ENCODE measurements around the gene HOMER3. TPM values are rescaled to one million over a fixed set of nuclear protein-coding genes. Genes with fewer than 3 reads are reported as not detected.
A peak's percentile ranks its signal among the peaks of the same experiment; 100 is the strongest.
"Not testable (repeated sequence)": the region's sequence is repeated elsewhere in the genome, so short reads cannot be mapped to it uniquely, and the experiment has no call there.

HOMER3 gene
- total RNA-seq, 1 experiment from 2014 or later: 145 TPM

DNA sequence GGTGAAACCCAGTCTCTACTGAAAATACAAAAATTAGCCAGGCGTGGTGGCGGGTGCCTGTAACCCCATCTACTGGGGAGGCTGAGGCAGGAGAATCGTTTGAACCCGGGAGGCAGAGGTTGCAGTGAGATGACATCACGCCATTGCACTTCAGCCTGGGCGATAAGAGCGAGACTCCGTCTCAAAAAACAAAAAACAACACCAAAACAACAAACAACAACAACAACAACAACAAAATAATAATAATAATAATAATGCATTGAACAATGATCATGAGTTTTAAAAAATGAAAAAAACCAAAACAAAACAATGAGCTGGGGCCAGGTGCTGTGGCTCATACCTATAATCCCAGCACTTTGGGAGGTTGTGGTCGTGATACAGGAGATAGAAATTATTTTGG lies 23.1 kb upstream of the HOMER3 start:
- Histone ChIP-seq H3K4me3 (no peak overlapping the region), H3K36me3 (no peaks in the 10 kb centered on the region), H3K27me3 (no peaks in the 10 kb centered on the region; the same call in none of the 2 replicates), H3K9me3 (no peaks in the 10 kb centered on the region)
- no peak for DNase-seq

DNA sequence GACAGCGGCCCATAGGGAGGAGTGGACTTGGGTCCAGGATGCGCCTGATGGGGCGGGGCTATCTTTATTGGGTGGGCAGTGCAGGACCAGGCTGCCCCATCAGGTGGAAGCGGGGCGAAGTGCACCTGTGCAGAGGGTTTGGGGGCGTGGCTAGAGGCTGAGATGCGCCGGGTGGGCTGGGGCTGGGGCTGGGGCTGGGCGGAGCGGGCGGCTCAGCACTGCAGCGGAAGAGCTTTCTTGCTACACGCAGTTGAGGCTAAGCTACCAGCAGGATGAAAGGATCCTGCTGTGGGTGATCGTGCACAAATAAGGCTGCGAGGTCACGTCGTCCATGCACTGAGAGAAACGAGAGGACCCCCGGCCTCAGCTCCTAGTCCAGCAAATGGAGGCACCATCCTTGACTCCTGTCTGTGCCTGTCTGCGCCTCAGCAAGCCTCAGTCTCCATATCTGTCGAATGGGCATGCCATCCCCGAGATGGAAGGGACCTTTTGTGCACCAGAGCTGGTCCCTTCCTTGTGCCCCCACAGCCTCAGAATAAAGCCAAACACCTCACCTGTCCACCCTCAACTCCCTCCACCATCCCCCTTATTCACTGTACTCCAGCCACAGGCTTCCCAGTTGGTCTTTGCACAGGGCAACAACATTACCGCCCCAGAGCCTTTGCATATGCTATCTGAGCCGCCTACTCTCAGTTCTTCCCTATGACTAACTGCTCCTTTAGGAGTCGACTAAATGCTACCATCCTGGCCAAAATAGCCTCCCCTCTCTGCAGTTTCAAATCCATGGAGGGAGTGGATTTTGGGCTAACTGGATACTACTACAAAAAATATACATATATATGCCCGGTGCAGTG lies 21.0 kb upstream of the HOMER3 start:
- Histone ChIP-seq H3K27me3 (no peaks in the 10 kb centered on the region; the same call in none of the 2 replicates), H3K36me3 (no peaks in the 10 kb centered on the region), H3K9me3 (no peaks in the 10 kb centered on the region), H3K4me3 (no peak overlapping the region)
- no peak for DNase-seq

DNA sequence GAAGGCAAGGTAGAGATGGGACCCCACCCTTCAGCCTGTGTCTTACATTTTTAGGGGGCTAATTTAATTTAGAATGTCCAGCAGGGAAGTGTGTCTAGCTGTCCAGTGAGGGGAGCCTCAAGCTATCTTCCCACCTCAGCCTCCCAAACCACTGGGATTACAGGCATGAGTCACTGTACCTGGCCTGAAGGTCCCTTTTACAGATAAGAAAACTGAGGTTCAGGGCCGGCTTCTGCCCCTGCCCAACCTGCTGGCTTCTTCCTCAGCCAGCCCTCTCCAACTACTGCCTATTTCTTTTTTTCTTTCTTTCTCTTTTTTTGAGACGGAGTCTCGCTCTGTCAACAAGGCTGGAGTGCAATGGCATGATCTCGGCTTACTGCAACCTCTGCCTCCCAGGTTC lies 19.4 kb upstream of the HOMER3 start:
- Histone ChIP-seq H3K4me3 (no peak overlapping the region), H3K36me3 (no peaks in the 10 kb centered on the region), H3K27me3 (no peaks in the 10 kb centered on the region; the same call in none of the 2 replicates), H3K9me3 (no peaks in the 10 kb centered on the region)
- DNase-seq: no peak

DNA sequence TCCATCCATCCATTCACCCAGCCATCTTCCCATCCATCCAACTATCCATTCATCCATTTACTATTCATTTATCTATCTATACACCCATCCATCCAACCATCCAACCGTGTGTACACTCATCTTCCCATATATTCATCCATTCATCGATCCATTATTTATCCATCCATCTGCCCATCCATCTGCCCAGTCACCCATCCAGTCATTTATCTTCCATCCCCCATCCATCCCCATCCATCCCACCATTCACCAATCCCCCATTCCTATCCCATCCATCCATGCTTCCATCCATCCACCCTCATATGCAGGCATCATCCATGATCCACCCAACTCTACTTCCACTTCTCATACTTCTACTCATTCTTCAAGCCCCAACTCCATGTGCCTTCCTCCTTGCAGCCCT lies 14.0 kb upstream of the HOMER3 start:
- H3K27me3 ChIP-seq: no peaks in the 10 kb centered on the region; the same call in 1 of the 2 replicates
- no peak overlapping the region for H3K4me3 ChIP-seq
- no peak for DNase-seq
- no peaks in the 10 kb centered on the region for H3K9me3 ChIP-seq
- no peaks in the 10 kb centered on the region for H3K36me3 ChIP-seq

DNA sequence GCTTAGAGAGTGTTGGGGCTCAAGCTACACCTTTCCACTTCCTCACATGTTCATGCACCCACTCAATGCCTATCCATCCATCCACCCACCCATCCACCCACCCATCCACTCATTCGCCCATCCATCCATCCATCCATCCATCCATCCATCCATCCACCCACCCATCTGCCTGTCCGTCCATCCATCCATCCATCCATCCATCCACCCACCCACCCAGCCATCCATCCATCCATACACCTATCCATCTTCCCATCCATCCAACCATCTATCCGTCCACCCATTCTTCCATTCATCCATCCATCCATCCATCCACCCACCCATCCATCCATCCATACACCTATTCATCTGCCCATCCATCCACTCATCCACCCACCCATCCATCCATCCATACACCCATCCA lies 13.1 kb upstream of the HOMER3 start:
- no peaks in the 10 kb centered on the region for H3K9me3 ChIP-seq
- no peaks in the 10 kb centered on the region for H3K36me3 ChIP-seq
- no peaks in the 10 kb centered on the region; the same call in 1 of the 2 replicates for H3K27me3 ChIP-seq
- H3K4me3 ChIP-seq: no peak overlapping the region
- no peak for DNase-seq

DNA sequence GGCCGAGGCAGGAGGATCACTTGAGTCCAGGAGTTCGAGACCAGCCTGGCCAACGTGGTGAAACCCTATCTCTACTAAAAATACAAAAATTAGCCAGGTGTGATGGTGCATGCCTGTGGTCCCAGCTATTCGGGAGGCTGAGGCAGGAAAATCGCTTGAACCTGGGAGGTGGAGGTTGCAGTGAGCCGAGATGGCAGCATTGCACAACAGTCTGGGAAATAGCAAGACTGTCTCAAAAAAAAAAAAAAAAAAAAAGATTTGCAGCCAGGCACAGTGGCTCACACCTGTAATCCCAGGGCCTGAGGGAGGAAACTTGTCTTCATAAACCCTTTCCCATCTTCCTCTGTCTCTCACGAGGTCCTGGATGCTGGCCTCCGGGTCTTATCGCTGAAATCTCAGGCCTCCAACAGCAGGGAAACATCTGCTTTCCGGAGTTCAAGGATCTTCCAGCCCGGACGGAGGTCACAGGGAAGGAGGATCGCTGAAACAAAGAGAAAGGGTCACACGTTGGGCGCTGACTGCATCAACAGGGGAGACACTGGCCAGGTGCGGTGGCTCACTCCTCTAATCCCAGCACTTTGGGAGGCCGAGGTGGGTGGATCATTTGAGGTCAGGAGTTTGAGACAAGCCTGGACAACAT lies 11.5 kb upstream of the HOMER3 start:
- H3K27me3 ChIP-seq, H3K4me3 ChIP-seq, DNase-seq, H3K36me3 ChIP-seq, H3K9me3 ChIP-seq: not testable (repeated sequence)

DNA sequence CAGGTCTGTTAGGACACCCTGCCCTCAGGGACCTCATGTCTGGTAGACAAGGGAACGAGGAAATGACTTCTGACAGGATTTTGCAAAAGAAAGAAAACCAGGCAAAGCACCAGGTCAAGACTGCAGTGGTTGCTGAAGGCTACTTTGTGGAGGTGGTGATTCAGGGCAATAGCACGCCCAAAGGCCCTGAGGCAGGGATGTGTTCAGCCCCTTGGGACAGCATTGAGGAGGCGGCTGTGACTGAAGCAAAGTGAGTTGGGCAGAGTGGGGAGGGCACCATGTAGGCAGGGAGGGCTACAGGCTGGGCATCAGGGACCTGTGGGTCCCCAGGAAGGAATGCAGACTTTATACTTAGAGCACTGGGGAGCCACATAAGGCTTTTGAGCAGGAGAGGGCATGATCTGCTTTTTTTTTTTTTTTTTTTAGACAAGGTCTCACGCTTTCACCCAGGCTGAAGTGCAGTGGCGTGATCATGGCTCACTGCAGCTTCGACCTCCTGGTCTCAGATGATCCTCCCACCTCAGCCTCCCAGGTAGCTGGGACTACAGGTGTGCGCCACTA lies 10.8 kb upstream of the HOMER3 start:
- Histone ChIP-seq H3K4me3 (no peak overlapping the region), H3K27me3 (no peaks in the 10 kb centered on the region), H3K9me3 (no peaks in the 10 kb centered on the region), H3K36me3 (peaks cover 3% of the 10 kb centered on the region)
- DNase-seq: no peak

DNA sequence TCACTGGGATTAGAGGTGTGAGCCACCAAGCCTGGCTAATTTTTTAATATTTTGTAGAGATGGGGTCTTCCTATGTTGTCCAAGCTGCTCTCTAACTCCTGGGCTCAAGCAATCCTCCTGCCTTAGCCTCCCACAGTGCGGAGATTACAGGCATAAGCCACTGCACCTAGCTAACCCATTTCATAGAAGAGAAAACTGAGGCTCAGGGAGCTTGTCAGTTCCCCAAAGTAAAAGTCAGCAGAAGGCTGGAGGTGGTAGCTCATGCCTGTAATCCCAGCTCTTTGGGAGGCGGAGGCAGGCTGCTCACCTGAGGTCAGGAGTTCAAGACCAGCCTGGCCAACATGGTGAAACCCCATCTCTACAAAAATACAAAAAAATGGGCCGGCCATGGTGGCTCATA lies 8.8 kb upstream of the HOMER3 start:
- Histone ChIP-seq H3K4me3 (no peak overlapping the region), H3K36me3 (peaks cover 5% of the 10 kb centered on the region), H3K27me3 (no peaks in the 10 kb centered on the region), H3K9me3 (no peaks in the 10 kb centered on the region)
- DNase-seq: no peak

DNA sequence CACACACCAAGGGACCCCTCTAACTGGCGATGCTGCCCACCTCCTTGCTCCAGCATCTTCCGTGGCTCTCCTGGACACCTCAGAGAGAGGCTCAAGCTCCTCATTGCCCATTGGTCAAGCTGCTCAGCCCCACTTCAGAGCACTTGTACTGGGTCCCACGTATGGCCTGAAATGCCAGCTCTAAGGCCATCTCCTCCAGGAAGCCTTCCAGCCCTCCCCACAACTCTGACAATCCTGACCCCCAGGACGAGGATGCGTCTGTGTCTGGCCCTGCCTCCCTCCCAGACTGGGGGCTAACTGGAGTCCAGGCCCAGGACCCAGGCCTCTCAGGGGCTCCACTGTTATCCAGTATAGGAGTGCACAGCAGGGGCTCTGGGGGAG lies 7.9 kb upstream of the HOMER3 start:
- no peaks in the 10 kb centered on the region for H3K9me3 ChIP-seq
- no peak overlapping the region for H3K4me3 ChIP-seq
- peaks cover 5% of the 10 kb centered on the region for H3K36me3 ChIP-seq
- no peak for DNase-seq
- no peaks in the 10 kb centered on the region for H3K27me3 ChIP-seq

DNA sequence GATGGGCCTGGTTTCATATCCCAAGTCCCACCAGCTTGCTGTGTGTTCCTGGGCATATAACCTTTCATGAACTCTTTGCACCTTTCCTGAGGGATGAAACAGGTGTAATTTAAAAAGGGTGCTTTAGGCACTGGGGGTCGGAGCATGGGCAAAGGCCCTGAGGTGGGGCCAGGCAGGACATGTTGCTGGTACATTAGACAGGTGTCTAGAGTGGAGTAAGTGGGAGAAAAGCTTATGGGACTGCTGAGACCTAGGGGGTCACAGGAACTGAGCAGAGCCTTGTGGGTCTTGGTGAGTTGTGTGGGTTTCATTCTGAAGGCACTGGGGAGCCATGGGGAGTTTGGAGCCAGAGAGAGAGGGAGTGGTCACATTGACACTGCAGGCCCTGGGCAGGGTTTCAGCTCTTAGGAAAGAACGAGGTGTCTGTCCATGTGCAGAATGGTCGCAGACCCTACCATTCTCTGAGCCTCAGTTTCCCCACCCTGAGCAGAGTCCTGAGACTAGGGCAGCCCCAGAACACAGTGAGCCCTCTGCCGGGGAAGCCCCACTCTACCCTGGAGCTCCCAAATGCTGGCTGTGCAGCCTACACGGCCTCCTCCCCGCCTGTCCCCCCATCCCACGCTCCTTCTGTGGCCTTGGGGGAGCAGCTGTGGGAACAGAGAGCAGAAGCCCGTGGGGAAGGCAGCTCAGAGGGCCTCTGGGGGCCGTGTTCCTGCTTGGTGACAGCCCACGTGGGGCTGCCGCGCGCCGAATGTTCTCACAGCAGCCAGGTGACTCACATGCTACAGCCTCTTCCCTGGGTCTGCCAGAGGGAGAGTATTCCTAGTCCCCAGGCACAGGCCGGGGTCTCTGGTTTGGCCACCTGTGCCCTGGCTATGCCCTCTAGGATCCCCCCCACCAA lies 7.3 kb upstream of the HOMER3 start:
- Histone ChIP-seq H3K4me3 (no peak overlapping the region), H3K36me3 (peaks cover 5% of the 10 kb centered on the region), H3K27me3 (no peaks in the 10 kb centered on the region), H3K9me3 (no peaks in the 10 kb centered on the region)
- no peak for DNase-seq

DNA sequence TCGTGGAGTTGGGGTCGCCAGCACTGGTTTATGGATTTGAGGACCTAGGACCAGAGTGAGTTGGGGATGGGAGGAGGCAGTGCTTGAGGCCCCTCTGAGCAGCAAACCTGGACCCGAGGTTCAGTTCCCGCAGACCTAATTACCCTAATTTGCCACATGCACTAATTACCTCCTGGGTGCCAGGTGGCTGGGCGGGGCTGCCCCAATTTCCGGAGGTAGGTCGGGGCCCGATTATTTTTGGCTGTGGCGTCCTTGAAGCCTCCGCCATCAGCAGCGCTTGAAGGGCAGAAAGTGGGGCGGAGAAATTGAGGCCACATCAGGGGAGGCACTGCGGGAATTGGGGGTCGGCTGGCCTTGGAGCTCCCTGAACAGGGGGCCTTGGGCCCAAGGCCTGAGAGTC lies 5.9 kb upstream of the HOMER3 start:
- H3K36me3 ChIP-seq: peaks cover 5% of the 10 kb centered on the region
- no peak for DNase-seq
- H3K27me3 ChIP-seq: no peaks in the 10 kb centered on the region
- H3K9me3 ChIP-seq: no peaks in the 10 kb centered on the region
- no peak overlapping the region for H3K4me3 ChIP-seq

DNA sequence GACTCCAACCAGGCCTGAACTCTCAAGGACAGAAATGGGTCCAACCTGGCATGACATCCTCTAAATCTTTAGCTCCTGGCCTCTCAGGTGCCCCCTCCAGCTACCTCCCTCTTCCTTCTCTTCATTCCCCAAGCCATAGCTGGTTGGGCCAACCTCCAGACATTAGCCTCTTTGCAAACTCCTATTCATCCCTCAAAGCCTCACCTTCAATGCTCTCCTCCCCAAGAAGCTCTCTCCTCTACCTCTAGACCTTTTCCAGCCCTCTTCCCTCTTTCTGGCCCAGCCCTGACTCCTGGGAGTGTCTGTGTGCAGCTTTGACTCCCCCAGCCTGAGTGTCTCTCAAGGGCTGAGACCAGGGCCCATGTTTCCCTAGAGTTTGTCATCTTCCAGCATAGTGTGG lies 5.3 kb upstream of the HOMER3 start:
- H3K36me3 ChIP-seq: peaks cover 5% of the 10 kb centered on the region
- H3K4me3 ChIP-seq: no peak overlapping the region
- no peaks in the 10 kb centered on the region for H3K27me3 ChIP-seq
- no peaks in the 10 kb centered on the region for H3K9me3 ChIP-seq
- DNase-seq: no peak

DNA sequence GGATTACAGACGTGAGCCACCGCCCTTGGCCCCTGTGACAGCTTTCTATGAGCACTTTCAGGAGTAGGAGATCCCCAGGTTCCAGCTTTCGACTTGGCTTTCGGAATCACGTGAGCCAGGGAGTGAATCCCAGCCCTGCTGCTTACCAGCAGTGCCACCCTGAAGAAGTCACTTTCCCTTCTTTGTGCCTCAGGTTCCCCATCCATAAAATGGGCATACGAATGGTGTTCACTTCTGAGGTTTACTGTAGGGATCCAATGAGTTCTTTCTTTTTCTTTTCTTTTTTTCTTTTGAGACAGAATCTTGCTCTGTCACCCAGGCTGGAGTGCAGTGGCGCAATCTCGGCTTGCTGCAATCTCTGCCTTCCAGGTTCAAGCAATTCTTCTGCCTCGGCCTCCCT lies 4.3 kb upstream of the HOMER3 start:
- H3K27me3 ChIP-seq: no peaks in the 10 kb centered on the region
- no peak for DNase-seq

DNA sequence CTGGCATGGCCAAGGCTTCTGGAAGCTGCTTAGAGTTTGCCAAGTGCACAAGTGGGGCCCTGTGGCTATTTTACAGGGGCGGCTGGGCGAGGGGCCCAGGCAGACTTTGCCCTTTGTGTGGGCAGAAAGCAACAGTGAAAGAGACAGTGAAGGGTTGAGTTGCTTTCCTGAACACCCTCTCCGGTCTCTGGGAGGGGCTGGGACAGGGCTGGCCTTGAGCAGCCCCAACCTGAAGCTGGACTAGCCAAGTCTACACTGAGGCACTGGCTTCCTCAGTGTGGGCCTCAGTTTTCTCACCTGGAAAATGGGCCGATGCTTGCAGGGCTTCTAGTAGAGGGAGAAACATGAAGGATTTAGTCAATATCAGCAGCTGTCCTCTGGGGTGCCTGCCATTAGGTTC lies 2.4 kb upstream of the HOMER3 start:
- Histone ChIP-seq H3K27me3 (no peaks in the 10 kb centered on the region), H3K4me3 (no peak overlapping the region), H3K9me3 (no peaks in the 10 kb centered on the region), H3K36me3 (peaks cover 19% of the 10 kb centered on the region)
- DNase-seq: no peak

More for the DNA sequence above, 4.3 kb upstream of the HOMER3 start:
- Histone ChIP-seq H3K4me3 (no peak overlapping the region), H3K9me3 (no peaks in the 10 kb centered on the region), H3K36me3 (peaks cover 8% of the 10 kb centered on the region)

DNA sequence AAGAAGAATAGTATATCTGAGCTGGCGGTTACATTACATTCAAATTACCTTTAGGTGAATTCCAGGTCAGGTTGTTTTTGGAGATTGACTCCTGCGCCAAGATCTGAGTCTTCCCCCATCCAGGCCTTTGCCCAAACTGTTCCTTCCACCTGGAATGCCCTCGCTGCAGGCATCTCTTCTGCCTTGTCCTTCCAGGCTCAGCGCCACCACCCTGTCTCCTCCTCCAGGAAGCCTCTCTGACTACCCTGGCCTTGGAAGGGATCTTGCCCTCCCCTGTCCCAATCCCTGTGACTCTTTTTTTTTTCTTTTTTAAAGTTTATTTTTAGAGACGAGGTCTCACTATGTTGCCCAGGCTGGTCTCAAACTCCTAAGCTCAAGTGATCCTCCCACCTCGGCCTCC lies 1.7 kb upstream of the HOMER3 start:
- no peaks in the 10 kb centered on the region for H3K9me3 ChIP-seq

DNA sequence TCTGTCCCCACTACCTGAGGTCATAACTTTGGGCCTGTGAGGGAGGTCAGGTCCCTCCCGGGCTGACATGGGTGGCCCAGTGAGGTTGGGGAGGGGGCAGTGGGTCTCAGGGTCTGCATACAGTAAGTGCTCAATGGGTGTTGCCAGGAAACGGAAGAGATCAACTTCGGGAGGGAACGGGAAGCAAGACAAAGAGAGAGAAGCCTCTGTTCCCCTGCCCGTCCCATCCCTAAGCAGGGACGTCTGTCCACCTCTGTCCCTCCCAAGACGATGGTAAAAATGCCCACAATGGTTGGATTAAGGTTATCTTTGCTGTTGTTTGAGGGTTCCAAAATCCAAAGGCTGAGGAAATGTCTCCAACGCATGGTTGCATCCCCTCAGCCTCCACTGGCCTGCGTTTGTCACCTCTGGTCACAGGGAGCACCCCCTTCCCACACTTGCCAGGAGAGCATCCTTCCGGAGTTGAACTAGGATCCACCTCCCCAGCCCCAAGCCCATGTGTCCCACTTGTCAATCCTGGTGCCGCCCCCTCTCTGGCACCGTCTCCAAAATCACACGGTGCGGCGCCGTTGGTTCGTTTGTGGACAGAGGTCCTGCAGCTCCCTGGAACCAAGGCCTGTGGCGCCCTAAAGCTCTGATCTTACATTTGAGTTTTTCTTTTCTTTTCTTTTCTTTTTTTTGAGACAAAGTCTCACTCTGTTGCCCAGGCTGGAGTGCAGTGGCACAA lies 774 bp upstream of the HOMER3 start:
- Histone ChIP-seq H3K27me3 (no peaks in the 10 kb centered on the region), H3K4me3 (peak overlapping the region; percentile 19; the same call in 1 of the 2 replicates), H3K9me3 (no peaks in the 10 kb centered on the region), H3K36me3 (peaks cover 28% of the 10 kb centered on the region)
- DNase-seq: no peak

More for the DNA sequence above, 1.7 kb upstream of the HOMER3 start:
- Histone ChIP-seq H3K27me3 (no peaks in the 10 kb centered on the region), H3K4me3 (no peak overlapping the region), H3K36me3 (peaks cover 27% of the 10 kb centered on the region)
- no peak for DNase-seq

Measured in MG63 (cell line).